ENCODE measurements around the gene DYNLT4. TPM values are rescaled to one million over a fixed set of nuclear protein-coding genes. Genes with fewer than 3 reads are reported as not detected.

Gene DYNLT4, protein sequence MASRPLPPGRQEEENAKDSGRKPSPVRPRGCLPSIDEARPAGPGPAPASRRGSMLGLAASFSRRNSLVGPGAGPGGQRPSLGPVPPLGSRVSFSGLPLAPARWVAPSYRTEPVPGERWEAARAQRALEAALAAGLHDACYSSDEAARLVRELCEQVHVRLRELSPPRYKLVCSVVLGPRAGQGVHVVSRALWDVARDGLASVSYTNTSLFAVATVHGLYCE
- total RNA-seq, result 1 to 10 TPM in 1 of 2 donors, not detected in 1; 1.5 TPM

DNA sequence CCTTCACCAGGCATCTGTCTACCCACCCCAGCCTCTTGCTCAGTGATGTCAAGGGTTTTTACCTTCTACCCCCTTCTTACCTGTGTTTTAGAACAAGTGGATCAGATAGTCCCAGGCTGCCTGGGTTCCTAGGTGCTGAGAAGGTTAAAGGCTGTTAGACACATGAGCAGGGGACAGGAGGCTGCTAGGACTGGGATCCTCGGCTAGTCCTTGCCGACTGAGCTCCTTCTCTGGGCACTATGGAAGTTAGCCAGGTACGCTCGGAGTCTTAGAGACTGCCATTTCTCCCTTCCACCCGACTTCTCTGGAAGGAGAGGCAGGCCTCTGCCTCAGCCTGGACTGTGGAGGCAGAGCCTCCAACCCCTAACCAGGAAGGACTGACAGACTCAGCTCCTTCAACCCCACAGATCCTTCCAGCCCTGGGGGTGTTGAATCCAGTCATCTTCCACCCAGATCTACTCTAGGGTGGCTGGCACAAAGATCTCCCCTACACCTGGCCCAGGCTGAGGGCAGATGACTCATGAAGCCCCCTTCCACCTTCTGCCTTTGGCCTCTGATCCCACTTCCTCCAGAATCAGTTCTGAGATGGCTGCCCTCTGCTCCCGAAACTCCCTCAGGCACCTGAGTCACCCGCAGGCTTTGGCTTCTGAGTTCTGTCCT lies at the start of gene DYNLT4:
Gene DYNLT4, minus strand, starts transcription at position 648 of the 660 bp plus-strand sequence. CDS start 683 bp downstream, outside the sequence.
- DNase-seq (no peak), ATAC-seq (replicated peaks in 1 of 2) (peak in 1 of 2 donors; percentile 20)
- Mint-ChIP-seq H3K4me1 (ENCODE audit: low read depth) (peaks cover 94% of the 10 kb centered on the region), H3K27me3 (ENCODE audit: low read depth) (no peaks in the 10 kb centered on the region), H3K36me3 (ENCODE audit: insufficient read depth in 2 of 2) (peaks cover 15 to 33% of the 10 kb centered on the region in 2 donors), H3K27ac (peak within 1 kb of the TSS; percentile 94), H3K4me3 (peak within 1 kb of the TSS; percentile 84 to 99), H3K9me3 (no peaks in the 10 kb centered on the region)

DNA sequence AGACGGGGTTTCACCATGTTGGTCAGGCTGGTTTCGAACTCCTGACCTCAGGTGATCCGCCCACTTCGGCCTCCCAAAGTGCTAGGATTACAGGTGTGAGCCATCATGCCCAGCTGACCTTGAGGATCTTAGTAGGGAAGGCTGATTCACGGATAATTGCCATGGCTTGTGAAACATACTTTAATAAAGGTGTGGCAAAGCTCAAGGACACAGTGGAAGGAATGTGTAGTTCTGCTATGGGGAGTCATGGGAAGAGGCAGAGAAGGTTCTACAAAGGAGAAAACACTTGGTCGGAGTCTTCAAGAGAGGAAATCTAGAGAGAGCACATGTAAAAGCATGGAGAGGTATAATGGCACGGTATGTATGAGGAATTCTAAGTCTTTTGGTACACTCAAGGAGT lies 48.6 kb upstream of the DYNLT4 start:
- ATAC-seq (replicated peaks in 1 of 2) (no peak), DNase-seq (no peak)
- Mint-ChIP-seq H3K36me3 (ENCODE audit: insufficient read depth in 2 of 2) (peaks cover 3 to 4% of the 10 kb centered on the region in 2 donors), H3K4me3 (no peak overlapping the region), H3K27ac (no peak overlapping the region), H3K9me3 (no peaks in the 10 kb centered on the region), H3K27me3 (ENCODE audit: low read depth) (no peaks in the 10 kb centered on the region), H3K4me1 (ENCODE audit: low read depth) (peaks cover 1% of the 10 kb centered on the region)

DNA sequence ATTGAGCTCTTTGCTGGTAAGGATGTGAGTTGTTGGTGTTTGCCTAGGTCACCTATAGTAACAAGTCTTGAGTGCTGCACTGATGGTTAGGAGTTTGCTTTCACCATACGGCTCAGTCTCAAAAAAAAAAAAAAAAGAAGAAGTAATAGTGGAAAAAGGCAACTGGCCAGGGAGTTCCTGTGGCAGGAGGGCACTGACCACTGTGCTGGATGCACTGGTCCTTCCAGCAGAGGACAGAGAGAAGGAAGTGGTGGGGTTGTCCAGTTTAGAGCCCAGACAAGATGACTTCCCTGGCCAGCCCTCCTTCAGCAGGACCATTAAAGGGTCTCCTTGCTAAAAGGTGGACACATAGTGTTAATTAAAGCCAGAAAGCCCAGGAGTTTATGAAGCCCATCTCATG lies 47.8 kb upstream of the DYNLT4 start:
- Mint-ChIP-seq H3K36me3 (ENCODE audit: insufficient read depth in 2 of 2) (peaks cover 3 to 4% of the 10 kb centered on the region in 2 donors), H3K27ac (no peak overlapping the region), H3K4me3 (no peak overlapping the region), H3K4me1 (ENCODE audit: low read depth) (peaks cover 9% of the 10 kb centered on the region), H3K9me3 (no peaks in the 10 kb centered on the region), H3K27me3 (ENCODE audit: low read depth) (no peaks in the 10 kb centered on the region)
- ATAC-seq (replicated peaks in 1 of 2) (no peak), DNase-seq (no peak)

DNA sequence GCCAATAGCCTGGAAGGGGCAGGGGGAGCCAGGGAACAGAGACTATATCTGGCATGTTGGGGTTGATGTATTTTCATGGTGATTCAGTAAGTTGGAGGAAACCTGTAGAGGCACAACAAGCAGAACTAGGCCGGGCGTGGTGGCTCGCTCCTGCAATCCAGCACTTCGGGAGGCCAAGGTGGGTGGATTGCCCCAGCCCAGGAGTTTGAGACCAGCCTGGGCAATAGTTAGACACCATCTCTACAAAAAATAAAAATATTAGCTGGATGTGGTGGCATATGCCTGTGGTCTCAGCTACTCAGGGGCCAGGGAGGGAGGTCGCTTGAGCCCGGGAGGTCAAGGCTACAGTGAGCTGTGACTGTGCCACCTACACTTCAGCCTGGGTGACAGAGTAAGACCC lies 46.0 kb upstream of the DYNLT4 start:
- ATAC-seq (replicated peaks in 1 of 2) (no peak), DNase-seq (no peak)
- Mint-ChIP-seq H3K4me1 (ENCODE audit: low read depth) (peaks cover 19% of the 10 kb centered on the region), H3K27me3 (ENCODE audit: low read depth) (no peaks in the 10 kb centered on the region), H3K27ac (no peak overlapping the region), H3K9me3 (no peaks in the 10 kb centered on the region), H3K36me3 (ENCODE audit: insufficient read depth in 2 of 2) (peaks cover 3 to 4% of the 10 kb centered on the region in 2 donors), H3K4me3 (no peak overlapping the region)

DNA sequence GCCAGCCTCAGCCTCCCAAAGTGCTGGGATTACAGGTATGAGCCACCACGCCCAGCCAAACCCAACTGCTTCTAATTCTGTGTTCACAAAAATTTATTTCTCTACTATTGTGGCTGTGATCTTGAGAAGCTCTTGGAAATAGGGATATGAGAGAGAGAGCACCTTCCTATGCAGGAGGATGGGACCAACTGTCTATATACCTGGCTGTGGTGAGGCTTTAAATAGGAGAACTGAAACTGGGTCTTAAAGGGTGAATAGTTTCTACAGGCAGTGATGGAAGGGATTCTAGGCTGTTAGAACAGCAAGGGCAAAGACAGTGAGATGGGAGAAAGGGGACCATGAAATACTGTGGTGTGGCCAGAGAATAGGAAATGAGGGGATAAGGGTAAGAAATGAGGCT lies 44.2 kb upstream of the DYNLT4 start:
- H3K27me3 Mint-ChIP-seq (ENCODE audit: low read depth), result no peaks in the 10 kb centered on the region
- H3K36me3 Mint-ChIP-seq (ENCODE audit: insufficient read depth in 2 of 2), result peaks cover 0 to 4% of the 10 kb centered on the region in 2 donors
- H3K4me1 Mint-ChIP-seq (ENCODE audit: low read depth), result peaks cover 19% of the 10 kb centered on the region
- H3K4me3 Mint-ChIP-seq, result no peak overlapping the region
- H3K9me3 Mint-ChIP-seq, result no peaks in the 10 kb centered on the region
- no peak overlapping the region for H3K27ac Mint-ChIP-seq
- ATAC-seq (replicated peaks in 1 of 2) (no peak), DNase-seq (no peak)

DNA sequence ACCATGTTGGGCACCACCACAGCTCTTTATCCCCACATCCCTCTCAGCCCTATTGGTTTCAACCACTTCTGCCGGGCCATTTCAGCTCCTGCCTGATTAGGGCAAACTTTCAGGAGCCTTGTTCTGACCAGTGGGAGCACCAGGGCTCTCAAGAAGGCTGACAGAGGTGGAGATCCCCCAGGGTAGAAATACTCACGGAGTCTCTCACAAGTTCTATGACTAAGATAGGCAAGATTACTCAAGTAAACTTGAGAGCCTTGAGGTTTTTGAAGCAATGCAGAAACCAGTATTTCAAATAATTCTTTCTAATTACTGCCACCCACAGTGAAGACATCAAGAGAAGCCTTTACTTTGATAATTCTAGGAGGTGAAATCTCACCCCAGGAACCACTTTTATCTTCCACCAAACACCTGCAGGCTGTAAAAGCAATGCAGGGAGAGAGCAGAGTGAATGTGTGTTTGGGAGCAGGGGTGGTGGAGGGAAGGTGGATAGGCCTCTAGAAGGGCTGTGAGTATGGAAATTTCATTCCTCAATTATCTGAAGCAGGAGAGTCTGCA lies 42.5 kb upstream of the DYNLT4 start:
- Mint-ChIP-seq H3K4me1 (ENCODE audit: low read depth) (peaks cover 19% of the 10 kb centered on the region), H3K36me3 (ENCODE audit: insufficient read depth in 2 of 2) (peaks cover 0 to 4% of the 10 kb centered on the region in 2 donors), H3K27me3 (ENCODE audit: low read depth) (peaks cover under 1% of the 10 kb centered on the region), H3K9me3 (no peaks in the 10 kb centered on the region), H3K4me3 (no peak overlapping the region), H3K27ac (peak overlapping the region; percentile 14)
- no peak for DNase-seq
- ATAC-seq (replicated peaks in 1 of 2), result peak; percentile 75 to 86

DNA sequence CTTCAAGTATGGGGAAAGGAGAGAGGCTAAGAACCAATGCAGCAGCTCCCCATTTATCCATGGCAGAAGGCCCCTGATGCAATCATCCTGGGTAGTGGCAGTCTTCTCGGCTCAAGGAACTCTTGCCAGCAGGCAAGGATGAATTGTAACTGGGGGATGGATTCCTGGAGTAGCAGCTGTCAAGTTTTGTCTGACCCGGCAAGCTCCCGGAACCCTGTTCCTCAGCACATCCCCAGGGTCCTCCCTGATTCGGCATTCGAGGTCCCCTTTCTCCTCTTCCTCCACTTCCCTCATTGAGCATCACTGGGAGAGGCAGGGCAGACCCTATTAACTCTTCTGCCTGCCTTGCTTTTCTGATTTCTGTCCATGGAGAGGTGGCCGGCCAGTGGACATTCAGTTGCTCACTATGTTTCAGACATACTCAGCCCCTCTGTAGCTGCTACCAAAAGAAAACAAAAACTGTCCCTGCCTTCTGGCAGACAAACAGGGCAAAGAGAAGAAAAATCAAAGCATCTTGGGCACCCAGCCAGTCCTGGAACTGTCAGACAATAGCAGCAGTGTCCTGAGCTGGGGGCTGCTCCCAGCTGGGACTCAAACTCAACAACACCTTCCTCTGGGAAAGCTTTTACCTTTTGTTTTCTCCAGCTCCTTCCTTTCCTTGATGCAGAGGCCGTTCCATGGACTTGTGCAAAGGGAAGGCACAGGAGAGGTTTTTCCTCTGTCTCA lies 41.5 kb upstream of the DYNLT4 start:
- peaks cover 10% of the 10 kb centered on the region for H3K27me3 Mint-ChIP-seq (ENCODE audit: low read depth)
- DNase-seq (no peak), ATAC-seq (replicated peaks in 1 of 2) (no peak)
- H3K36me3 Mint-ChIP-seq (ENCODE audit: insufficient read depth in 2 of 2), result peaks cover 0 to 7% of the 10 kb centered on the region in 2 donors
- no peak overlapping the region for H3K27ac Mint-ChIP-seq
- H3K4me1 Mint-ChIP-seq (ENCODE audit: low read depth), result peaks cover 19% of the 10 kb centered on the region
- no peaks in the 10 kb centered on the region for H3K9me3 Mint-ChIP-seq
- H3K4me3 Mint-ChIP-seq, result no peak overlapping the region

DNA sequence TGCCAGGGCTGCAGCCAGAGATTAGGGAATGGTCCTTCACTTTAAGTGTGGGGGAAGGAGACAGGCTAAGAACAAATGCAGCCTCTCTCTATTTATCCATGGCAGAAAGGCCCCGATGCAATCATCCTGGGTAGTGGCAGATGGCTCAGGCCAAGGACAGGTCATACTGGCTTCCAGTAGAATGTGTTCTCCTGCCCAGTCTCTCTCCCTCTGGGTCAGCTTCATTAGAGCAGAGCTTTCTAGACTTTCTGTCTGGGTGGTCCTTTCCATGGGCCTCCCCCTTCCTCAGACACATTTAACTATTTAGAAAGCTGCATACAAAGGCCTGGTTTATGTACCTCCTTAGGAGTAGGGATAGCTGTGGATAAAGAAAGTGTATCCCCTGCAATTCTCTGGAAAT lies 40.7 kb upstream of the DYNLT4 start:
- DNase-seq, result no peak
- ATAC-seq (replicated peaks in 1 of 2), result no peak
- H3K9me3 Mint-ChIP-seq, result no peaks in the 10 kb centered on the region
- H3K4me1 Mint-ChIP-seq (ENCODE audit: low read depth), result peaks cover 19% of the 10 kb centered on the region
- H3K4me3 Mint-ChIP-seq, result no peak overlapping the region
- peaks cover 0 to 7% of the 10 kb centered on the region in 2 donors for H3K36me3 Mint-ChIP-seq (ENCODE audit: insufficient read depth in 2 of 2)
- H3K27me3 Mint-ChIP-seq (ENCODE audit: low read depth), result peaks cover 10% of the 10 kb centered on the region
- no peak overlapping the region for H3K27ac Mint-ChIP-seq

DNA sequence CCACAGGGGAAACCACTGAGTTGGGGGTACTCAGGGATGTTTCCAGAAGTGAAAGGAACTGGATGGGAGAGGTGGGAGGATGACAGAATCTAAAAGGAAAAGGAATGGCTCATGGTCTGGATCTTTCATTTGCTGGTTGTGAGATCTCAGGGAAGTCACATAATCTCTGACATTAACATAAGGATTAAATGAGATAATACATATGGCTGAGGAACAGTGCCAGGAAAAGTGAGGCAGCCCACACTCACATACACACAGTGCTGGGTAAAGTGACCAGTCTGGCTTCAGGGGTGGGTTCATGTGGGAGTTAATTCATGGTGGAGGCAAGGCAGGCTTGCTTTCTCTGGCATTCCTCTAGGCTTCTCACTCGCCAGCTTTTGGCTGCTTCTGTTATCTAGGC lies 39.8 kb upstream of the DYNLT4 start:
- no peak for ATAC-seq (replicated peaks in 1 of 2)

DNA sequence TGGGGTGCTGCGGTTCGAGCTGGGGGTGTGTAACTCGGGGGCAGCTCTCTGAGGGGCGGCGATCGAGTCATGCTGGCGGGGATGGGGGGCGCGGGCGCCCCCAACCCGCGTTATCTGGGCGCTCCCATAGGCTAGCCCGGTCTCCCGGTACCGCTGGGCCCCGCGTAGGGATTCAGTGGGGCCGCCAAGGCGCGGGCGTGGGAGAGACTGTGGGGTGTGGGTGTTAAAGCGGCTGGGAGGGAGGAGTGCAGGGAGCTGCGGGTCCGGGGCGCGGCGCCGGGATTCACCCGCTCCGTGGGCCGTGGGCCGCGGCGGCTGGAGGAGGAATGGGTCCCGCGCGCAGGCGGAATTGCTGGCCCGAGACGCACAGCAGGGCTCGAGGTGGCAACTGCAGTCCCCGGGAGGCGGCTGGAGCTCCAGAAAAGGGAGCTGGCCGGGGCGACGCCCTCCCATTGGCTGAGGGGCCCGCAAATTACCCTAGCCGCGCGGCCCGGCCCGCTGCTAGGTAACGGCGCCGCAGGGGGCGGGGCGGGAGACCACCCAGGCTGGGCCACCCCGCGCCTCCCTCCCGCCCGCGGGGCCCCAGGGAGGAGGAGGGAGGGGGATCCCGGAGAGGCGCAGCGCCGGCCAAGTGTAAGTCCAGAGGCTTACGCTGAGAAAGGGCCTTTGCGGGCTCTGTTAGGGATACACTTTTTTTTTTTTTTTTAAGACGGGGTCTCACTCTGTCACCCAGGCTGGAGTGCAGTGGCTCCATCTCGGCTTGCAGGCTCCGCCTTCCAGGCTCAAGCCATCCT lies 35.9 kb upstream of the DYNLT4 start, which contains the start of gene PTCH2:
Gene PTCH2, minus strand, starts transcription at position 392 of the 794 bp plus-strand sequence. Its CDS starts 321 bp downstream, at position 71.
- Mint-ChIP-seq H3K36me3 (ENCODE audit: insufficient read depth in 2 of 2) (peaks cover 0 to 4% of the 10 kb centered on the region in 2 donors), H3K4me3 (peak within 1 kb of the TSS; percentile 55 to 63), H3K9me3 (no peaks in the 10 kb centered on the region), H3K4me1 (ENCODE audit: low read depth) (no peaks in the 10 kb centered on the region), H3K27ac (no peak within 1 kb of the TSS), H3K27me3 (ENCODE audit: low read depth) (peaks cover 22% of the 10 kb centered on the region)
- DNase-seq (peak; percentile 29 to 45), ATAC-seq (replicated peaks in 1 of 2) (peak; percentile 74 to 77)

More for the DNA sequence above, 39.8 kb upstream of the DYNLT4 start:
- Mint-ChIP-seq H3K36me3 (ENCODE audit: insufficient read depth in 2 of 2) (peaks cover 0 to 7% of the 10 kb centered on the region in 2 donors), H3K9me3 (no peaks in the 10 kb centered on the region), H3K4me3 (no peak overlapping the region), H3K4me1 (ENCODE audit: low read depth) (peaks cover 19% of the 10 kb centered on the region), H3K27ac (no peak overlapping the region), H3K27me3 (ENCODE audit: low read depth) (peaks cover 18% of the 10 kb centered on the region)
- no peak for DNase-seq

DNA sequence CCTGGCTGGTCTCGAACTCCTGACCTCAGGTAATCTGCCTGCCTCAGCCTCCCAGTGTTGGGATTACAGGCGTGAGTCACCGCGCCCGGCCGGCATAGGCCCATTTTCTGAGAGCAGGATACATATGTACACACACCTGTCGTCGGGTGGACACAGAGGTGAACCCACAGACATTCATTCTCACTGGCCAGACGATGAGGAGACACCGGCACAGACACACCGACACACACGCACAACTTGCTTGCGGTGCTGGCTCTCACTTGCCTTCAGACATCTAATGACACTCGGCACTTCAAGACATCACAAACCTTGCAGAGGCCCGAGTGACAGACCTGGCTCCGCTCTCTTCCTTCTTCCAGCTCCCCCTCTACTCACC lies 35.3 kb upstream of the DYNLT4 start:
- ATAC-seq (replicated peaks in 1 of 2), result peak in 1 of 2 donors; percentile 18
- Mint-ChIP-seq H3K27me3 (ENCODE audit: low read depth) (peaks cover 22% of the 10 kb centered on the region), H3K4me3 (peak overlapping the region; percentile 55 to 63)

DNA sequence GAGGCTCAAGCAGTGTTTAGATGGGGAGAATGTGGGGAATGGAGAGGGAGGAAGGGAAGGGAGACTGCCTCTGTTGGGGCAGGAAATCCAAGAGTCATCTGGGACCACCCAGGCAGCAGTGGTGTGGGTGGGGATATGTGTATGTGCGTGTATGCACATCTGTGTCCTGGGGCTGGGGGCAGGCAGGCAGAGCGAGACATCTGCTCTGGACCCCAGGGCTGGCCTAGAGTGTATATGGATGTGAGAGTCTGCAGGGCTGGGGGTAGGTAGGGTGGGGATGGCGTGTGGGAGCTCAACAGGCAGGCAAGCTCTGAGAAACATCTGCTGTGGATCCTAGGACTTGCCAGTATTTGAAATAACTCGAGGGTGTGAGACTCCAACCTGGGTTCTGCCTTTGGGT lies 32.4 kb upstream of the DYNLT4 start:
- Mint-ChIP-seq H3K27me3 (ENCODE audit: low read depth) (peaks cover 21% of the 10 kb centered on the region), H3K4me3 (no peak overlapping the region), H3K36me3 (ENCODE audit: insufficient read depth in 2 of 2) (peaks cover 0 to 4% of the 10 kb centered on the region in 2 donors), H3K9me3 (no peaks in the 10 kb centered on the region), H3K27ac (no peak overlapping the region), H3K4me1 (ENCODE audit: low read depth) (peaks cover 13% of the 10 kb centered on the region)
- no peak for ATAC-seq (replicated peaks in 1 of 2)
- no peak for DNase-seq

More for the DNA sequence above, 35.3 kb upstream of the DYNLT4 start:
- no peak overlapping the region for H3K27ac Mint-ChIP-seq
- no peaks in the 10 kb centered on the region for H3K9me3 Mint-ChIP-seq
- H3K36me3 Mint-ChIP-seq (ENCODE audit: insufficient read depth in 2 of 2), result peaks cover 0 to 4% of the 10 kb centered on the region in 2 donors
- no peaks in the 10 kb centered on the region for H3K4me1 Mint-ChIP-seq (ENCODE audit: low read depth)
- DNase-seq, result no peak
